ENCODE results near the gene KIF22.
A peak's percentile ranks its signal among the peaks of the same experiment; 100 is the strongest.
"Not testable (repeated sequence)": the region's sequence is repeated elsewhere in the genome, so short reads cannot be mapped to it uniquely, and the experiment has no call there.

The KIF22 gene

GRCh38 chr16:29815793-29816693 is 25.5 kb downstream of the KIF22 start, which contains the start of gene PAGR1:
Gene PAGR1 (plus strand): TSS chr16:29816152. CDS start chr16:29816526, 374 bp downstream.
- DNase-seq: peak; percentile 97

- no peak for DNase-seq
These were observed 26.3 kb downstream of the KIF22 start for GRCh38 chr16:29816694-29817441.

GRCh38 chr16:29818082-29818481 is 27.5 kb downstream of the KIF22 start:
- DNase-seq: no peak

- DNase-seq: no peak
These were observed 29.0 kb downstream of the KIF22 start for GRCh38 chr16:29819506-29819905.

GRCh38 chr16:29820271-29820701 is 29.7 kb downstream of the KIF22 start, which contains the start of gene MVP:
Gene MVP (plus strand): TSS chr16:29820462. CDS start chr16:29830550, 10,088 bp downstream.
- no peak for DNase-seq

- no peak for DNase-seq
These were observed 30.4 kb downstream of the KIF22 start for GRCh38 chr16:29820730-29821642.

- DNase-seq: no peak
These were observed 31.1 kb downstream of the KIF22 start for GRCh38 chr16:29821643-29822115.

- DNase-seq: no peak
These were observed 34.1 kb downstream of the KIF22 start for GRCh38 chr16:29824589-29825144.

GRCh38 chr16:29825145-29826044 is 34.8 kb downstream of the KIF22 start:
- no peak for DNase-seq

GRCh38 chr16:29826342-29826695 is 35.8 kb downstream of the KIF22 start:
- no peak for DNase-seq

GRCh38 chr16:29830774-29831173 is 40.2 kb downstream of the KIF22 start:
- no peak for DNase-seq

GRCh38 chr16:29831490-29831889 is 40.9 kb downstream of the KIF22 start:
- DNase-seq: no peak

- not testable (repeated sequence) for DNase-seq
These were observed 42.7 kb downstream of the KIF22 start for GRCh38 chr16:29833219-29833618.

- no peak for DNase-seq
These were observed 43.5 kb downstream of the KIF22 start for GRCh38 chr16:29834079-29834478.

GRCh38 chr16:29835926-29836325 is 45.4 kb downstream of the KIF22 start:
- DNase-seq: no peak

- DNase-seq: no peak
These were observed 46.1 kb downstream of the KIF22 start for GRCh38 chr16:29836623-29837022.

- no peak for DNase-seq
These were observed 47.3 kb downstream of the KIF22 start for GRCh38 chr16:29837841-29838240.

GRCh38 chr16:29839822-29840221 is 49.3 kb downstream of the KIF22 start:
- no peak for DNase-seq

GRCh38 chr16:29840240-29840639 is 49.7 kb downstream of the KIF22 start:
- no peak for DNase-seq

GRCh38 chr16:29841631-29842030 is 51.1 kb downstream of the KIF22 start:
- no peak for DNase-seq

- no peak for DNase-seq
These were observed 52.3 kb downstream of the KIF22 start for GRCh38 chr16:29842732-29843346.
